ENCODE data around the gene SPARC.

GRCh38 chr5:151685749-151686673 lies 704 bp downstream of the SPARC start:
- TF ChIP-seq CTCF (IDR thresholded peaks at IDR 0.05; ENCODE audit: low read depth, low read length) (no peak), EZH2phosphoT487 (IDR thresholded peaks at IDR 0.05; ENCODE audit: low read depth) (no peak)

All from OCI-LY3 (cell line).